HG03175 (cell line): ENCODE results near the gene DNAJC30.
"Not testable (repeated sequence)": the region's sequence is repeated elsewhere in the genome, so short reads cannot be mapped to it uniquely, and the experiment has no call there.

Source experiments
- ATAC-seq: cut with Tn5 transposase; IDR thresholded peaks from one replicate; pipeline ENCODE4 v1.9.1; 2021; ENCODE audit warnings: mild to moderate bottlenecking, moderate library complexity; ENCODE audit not compliant: unreplicated experiment

Gene DNAJC30

GRCh38 chr7:73683788-73684693 is 788 bp upstream of the DNAJC30 start:
- peak; percentile 12 for ATAC-seq

GRCh38 chr7:73682745-73683055 is 553 bp downstream of the DNAJC30 start:
- ATAC-seq, result no peak

DNA sequence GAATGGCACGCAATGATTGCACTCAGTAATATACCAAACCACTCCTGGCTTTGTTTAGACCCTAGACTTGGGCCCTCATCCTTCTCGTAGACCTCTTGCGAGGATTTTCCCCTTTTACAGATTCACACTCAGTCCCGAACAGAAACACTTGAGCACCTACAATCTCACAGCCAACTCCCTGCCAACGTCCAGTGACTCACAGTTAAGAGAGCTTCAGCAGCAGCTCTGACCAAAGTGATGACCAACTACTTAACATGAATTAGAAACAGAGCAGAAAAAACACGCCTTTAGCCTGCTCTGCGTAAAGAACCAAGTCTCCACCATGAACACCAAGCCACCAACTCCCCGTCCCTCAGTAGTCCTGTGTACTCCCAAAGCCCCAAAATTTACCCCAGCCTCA is 2.2 kb downstream of the DNAJC30 start:
- no peak for ATAC-seq

DNA sequence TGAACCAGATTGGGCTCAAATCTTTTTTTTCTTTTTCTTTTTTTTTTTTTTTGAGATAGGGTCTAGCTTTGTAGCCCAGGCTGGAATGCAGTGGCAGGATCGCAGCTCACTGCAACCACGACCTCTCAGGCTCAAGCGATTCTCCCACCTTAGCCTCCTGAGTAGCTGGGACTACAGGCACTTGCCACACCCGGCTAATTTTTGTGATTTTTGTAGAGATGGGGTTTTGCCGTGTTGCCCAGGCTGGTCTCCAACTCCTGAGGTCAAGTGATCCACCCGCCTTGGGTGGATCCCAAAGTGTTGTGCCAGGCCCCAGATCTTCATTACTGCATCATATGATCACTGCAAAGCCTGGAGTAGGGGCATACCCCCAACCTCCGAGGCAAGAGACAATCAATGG is 2.8 kb downstream of the DNAJC30 start:
- no peak for ATAC-seq

DNA sequence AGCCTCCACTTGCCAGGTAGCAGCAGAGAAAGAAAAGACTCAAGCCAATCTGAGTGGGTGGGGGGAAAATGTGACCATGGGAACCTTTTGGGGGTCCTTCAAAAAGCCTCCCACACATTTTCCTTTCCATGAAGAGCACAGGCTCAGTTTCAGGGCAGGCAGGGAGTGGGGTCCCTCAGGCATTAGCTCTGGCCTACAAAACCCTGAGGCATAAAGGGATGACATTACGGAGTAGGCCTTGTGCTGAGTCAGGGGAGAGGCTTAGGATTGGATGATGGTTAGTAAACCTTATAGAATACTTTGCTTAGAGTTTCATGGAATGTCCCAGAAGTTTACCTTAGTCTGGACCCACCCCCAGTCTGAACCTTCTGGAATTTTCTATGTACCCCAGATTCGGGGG is 3.5 kb downstream of the DNAJC30 start:
- no peak for ATAC-seq

GRCh38 chr7:73678862-73679261 is 4.4 kb downstream of the DNAJC30 start:
- no peak for ATAC-seq

DNA sequence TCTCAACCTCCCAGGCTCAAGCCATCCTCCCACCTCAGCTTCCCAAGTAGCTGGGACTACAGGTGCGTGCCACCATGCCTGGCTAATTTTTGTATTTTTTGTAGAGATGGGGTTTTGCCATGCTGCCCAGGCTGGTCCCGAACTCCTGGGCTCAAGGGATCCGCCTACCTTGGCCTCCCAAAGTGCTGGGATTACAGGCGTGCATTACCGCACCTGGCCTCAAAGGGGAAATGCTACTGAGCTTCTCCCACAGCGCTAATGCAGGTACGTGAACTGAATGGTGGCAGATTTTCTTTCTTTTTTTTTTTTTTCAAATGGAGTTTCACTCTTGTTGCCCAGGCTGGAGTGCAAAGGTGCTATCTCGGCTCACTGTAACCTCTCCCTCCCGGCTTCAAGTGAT is 7.2 kb downstream of the DNAJC30 start:
- not testable (repeated sequence) for ATAC-seq

DNA sequence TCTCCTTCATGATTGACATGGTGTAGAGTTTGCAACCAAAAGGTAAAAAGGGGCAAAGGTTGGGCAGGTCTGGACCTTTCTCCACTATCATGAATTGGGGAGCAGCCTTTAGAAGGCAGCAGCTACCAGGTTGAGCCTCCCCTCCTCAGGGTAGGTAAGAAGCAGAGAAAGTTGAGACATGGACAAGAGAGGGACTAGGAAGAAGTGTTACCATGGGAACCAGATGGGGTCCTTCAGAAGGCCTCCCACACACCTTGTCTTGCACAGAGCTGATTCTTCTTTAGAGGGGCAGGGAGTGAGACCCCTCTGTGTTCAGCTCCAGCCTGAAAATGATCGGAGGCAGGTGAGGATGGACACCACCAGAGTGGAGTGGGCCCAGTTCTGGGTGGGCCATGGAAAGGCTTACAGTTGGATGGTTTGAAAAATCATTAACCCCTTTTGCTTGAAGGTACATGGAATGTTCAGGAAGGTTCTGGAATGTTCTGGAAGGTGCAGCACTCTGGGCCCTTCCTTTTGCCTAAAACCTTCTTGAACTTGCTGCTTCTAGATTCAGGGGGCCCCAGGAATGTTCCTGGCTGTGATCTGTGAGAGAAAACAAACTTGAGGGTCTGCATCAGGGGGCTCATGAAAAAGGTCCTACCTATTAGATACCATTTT is 8.7 kb downstream of the DNAJC30 start:
- ATAC-seq, result no peak

DNA sequence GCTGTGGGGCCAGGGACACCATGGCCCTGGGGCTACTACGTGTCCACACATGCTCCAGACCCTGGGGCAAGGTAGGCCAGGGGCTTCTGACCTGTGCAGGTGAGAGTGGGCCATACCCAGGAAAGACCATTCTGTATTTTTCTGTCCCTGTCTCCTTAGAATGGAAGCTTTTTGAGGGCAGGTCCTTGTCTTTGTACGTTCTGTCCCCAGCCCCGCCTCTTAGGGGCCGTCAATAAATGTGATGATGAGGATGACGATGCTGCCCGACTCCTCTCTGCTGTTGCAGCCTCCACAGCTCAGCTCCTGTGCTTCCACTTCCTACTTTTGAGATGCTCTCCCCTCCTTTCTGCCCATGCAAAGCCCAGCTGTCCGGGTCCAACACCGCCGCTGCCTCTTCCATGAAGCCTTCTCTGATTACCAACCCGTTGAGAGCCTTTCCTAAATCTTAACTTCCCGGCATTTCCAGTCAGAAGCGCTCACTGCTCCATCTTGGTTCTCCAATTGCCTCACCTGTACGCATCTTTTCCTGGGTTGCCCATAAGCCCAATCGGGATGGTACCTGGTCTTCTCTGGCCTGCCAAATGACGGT is 11.3 kb downstream of the DNAJC30 start:
- no peak for ATAC-seq

DNA sequence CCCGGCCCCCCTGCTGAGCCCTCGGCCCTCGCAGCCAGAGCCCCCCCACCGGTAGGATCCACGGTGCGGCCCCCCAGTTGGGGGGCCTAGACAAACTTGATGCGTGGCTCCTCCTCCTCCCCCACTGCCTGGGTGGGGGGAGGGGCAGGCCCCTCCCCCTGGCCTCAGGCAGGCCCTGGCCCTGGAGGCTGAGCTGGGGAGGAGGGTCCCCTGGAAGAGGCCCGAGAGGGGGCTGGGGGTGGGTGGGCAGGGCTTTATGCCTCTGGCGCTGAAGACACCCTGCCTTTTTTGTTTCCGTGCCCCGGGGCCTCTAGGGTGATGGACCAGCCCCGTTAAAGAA is 12.0 kb downstream of the DNAJC30 start:
- no peak for ATAC-seq

GRCh38 chr7:73669858-73670385 is 13.3 kb downstream of the DNAJC30 start:
- ATAC-seq, result no peak

- ATAC-seq, result no peak
Measured at GRCh38 chr7:73669288-73669701, 14.0 kb downstream of the DNAJC30 start.

DNA sequence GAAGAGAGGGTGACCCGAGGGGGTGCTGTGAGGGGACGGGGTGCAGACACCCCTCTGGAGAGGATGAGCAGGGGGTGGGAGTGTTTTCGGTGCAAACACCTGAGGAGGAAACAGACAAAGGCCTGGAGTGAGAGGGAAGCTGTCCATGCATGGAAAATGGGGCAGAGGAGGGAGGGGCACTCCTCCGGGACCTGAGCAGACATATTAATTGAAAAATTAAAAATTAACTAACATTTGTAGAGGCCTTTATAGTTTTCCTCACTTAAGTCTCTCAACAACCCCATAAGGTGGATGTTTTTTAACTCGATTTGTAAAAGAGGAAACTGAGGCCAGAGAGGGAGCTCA is 14.4 kb downstream of the DNAJC30 start:
- ATAC-seq, result no peak

GRCh38 chr7:73668103-73668885 is 15.0 kb downstream of the DNAJC30 start:
- no peak for ATAC-seq

DNA sequence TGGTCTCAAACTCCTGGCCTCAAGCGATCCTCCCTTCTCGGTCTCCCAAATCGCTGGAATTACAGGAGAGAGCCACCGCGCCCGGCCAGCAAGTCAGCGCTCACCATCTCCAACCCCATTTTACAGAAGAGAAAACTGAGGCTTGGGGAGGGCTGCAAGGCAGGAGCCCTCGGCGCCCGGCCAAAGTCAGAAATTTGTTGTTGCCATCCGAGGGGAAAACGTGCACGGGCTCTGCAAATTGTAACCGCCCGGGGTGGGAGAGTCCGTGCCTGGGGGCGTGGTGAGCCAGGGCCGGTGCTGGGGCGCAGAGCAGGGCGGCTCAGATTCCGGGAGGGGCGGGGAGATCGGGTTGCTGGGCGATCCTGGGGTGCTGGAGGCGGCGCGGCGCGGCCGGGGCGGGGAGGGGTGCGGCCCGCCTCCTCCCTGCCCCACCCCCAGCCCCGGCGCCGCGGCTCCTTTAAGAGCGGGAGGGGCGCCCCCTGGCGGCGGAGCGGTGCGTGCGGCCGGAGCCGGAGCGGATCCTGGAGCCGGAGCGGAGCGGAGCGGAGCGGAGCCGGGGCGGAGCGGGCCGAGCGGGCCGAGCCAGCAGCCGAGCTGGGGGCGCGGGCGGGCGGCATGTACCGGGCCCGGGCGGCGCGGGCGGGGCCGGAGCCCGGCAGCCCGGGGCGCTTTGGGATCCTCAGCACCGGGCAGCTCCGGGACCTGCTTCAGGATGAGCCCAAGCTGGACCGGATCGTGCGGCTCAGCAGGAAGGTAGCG is 15.7 kb downstream of the DNAJC30 start, which contains the start of gene VPS37D:
TSS of gene VPS37D (plus strand) at position 488 of the 759 bp plus-strand sequence. CDS start at position 616, 128 bp downstream.
- ATAC-seq, result peak; percentile 91

- ATAC-seq, result no peak
Measured at GRCh38 chr7:73663033-73663432, 20.2 kb downstream of the DNAJC30 start.

DNA sequence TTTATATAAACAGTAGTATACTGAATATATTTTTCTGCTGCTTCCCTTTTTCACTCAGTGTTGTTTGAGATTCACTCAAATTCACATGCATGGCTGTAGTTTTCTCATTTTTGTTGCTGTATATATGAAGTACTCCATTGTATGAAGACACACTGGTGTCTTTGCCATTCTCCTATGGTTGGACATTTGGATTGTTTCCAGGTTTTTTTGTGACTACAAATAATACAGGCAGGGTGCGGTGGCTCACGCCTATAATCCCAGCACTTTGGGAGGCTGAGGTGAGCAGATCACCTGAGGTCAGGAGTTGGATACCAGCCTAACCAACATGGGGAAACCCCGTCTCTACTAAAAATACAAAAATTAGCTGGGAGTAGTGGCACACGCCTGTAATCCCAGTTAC is 22.7 kb downstream of the DNAJC30 start:
- ATAC-seq, result not testable (repeated sequence)

DNA sequence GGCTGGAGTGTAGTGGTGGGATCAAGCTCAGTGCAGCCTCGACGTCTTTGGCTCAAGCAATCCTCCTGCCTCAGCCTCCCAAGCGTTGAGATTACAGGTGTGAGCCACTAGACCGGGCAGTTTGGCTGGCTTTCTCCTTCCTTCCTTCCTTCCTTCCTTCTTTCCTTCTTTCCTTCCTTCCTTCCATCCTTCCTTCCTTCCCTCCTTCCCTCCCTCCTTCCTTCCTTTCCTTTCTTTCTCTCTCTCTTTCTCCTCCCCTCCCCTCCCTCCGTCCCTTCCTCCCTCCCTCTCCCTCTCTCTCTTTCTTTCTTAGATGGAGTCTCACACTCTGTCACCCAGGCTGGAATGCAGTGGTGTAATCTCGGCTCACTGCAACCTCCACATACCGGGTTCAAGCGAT is 23.3 kb downstream of the DNAJC30 start:
- no peak for ATAC-seq

DNA sequence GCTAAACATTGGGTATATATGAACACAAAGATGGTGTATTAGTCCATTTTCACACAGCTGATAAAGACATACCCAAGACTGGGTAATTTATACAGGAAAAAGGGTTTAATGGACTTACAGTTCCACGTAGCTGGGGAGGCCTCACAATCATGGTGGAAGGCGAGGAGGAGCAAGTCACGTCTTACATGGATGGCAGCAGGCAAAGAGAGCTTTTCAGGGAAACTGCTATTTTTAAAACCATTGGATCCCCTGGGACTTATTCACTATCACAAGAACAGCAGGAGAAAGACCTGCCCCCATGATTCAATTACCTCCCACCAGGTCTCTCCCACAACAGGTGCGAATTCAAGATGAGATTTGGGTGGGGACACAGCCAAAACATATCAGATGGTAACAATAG is 27.9 kb downstream of the DNAJC30 start:
- ATAC-seq, result not testable (repeated sequence)

GRCh38 chr7:73652541-73652949 is 30.7 kb downstream of the DNAJC30 start:
- ATAC-seq, result no peak
